ENCODE measurements around the gene AMOTL1. TPM values are rescaled to one million over a fixed set of nuclear protein-coding genes. Genes with fewer than 3 reads are reported as not detected.
A peak's percentile ranks its signal among the peaks of the same experiment; 100 is the strongest.

AMOTL1 gene
- total and polyA plus RNA-seq, 8 donors: 5.0 to 46.3 (median 14.8) TPM

- H3K4me1 ChIP-seq: peaks cover 0 to 26% (median 9%) of the 10 kb centered on the region in 4 donors
- DNase-seq: no peak
- H3K4me3 ChIP-seq: no peak overlapping the region
- H3K27me3 ChIP-seq: no peaks in the 10 kb centered on the region
- 63 to 98% (median 93%) methylated on average over 1 of the region's 1 CpG for WGBS, 5 donors
- peaks cover 0 to 88% (median 60%) of the 10 kb centered on the region in 4 donors for H3K36me3 ChIP-seq
- intact Hi-C loops (cut with DNase I; ENCODE audit: low total_unique reads): no loop called here
- H3K9me3 ChIP-seq: no peaks in the 10 kb centered on the region
- TF ChIP-seq CTCF (IDR thresholded peaks at IDR 0.05): no peak
- no peak for TF ChIP-seq POLR2AphosphoS5 (IDR thresholded peaks at IDR 0.05)
- TF ChIP-seq EP300 (IDR thresholded peaks at IDR 0.05): no peak
- no peak for TF ChIP-seq POLR2A (IDR thresholded peaks at IDR 0.05)
- H3K27ac ChIP-seq: peak overlapping the region in 1 of 5 donors; percentile 31
These were observed 57.3 kb downstream of the AMOTL1 start for GRCh38 chr11:94825481-94825880.

DNA sequence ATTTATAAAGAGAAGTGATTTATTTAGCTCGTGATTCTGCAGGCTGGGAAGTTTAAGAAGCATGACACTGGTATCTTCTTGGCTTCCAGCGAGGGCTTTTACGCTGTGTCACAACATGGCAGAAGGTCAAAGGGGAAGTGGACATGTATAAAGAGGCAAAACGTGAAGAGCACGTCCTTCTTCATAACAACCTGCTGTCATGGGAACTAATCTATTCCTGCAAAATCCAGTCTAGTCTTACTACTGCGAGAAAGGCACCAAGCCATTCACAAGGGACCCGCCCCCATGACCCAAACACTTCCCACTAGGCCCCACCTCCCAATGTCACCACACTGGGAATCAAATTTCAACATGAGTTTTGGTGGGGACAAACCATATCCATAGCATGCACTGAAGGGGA, 58.3 kb downstream of the AMOTL1 start:
- peaks cover 0 to 87% (median 67%) of the 10 kb centered on the region in 4 donors for H3K36me3 ChIP-seq
- WGBS, 5 donors: 83 to 89% (median 88%) methylated on average over 7 of the region's 7 CpGs
- H3K27me3 ChIP-seq: no peaks in the 10 kb centered on the region
- DNase-seq: no peak
- no peak for TF ChIP-seq CTCF (IDR thresholded peaks at IDR 0.05)
- TF ChIP-seq EP300 (IDR thresholded peaks at IDR 0.05): no peak
- no peak for TF ChIP-seq POLR2AphosphoS5 (IDR thresholded peaks at IDR 0.05)
- TF ChIP-seq POLR2A (IDR thresholded peaks at IDR 0.05): no peak
- H3K4me1 ChIP-seq: peaks cover 0 to 35% (median 13%) of the 10 kb centered on the region in 4 donors
- no peak overlapping the region for H3K27ac ChIP-seq
- intact Hi-C loops (cut with DNase I; ENCODE audit: low total_unique reads): no loop called here
- H3K4me3 ChIP-seq: no peak overlapping the region
- H3K9me3 ChIP-seq: no peaks in the 10 kb centered on the region

DNA sequence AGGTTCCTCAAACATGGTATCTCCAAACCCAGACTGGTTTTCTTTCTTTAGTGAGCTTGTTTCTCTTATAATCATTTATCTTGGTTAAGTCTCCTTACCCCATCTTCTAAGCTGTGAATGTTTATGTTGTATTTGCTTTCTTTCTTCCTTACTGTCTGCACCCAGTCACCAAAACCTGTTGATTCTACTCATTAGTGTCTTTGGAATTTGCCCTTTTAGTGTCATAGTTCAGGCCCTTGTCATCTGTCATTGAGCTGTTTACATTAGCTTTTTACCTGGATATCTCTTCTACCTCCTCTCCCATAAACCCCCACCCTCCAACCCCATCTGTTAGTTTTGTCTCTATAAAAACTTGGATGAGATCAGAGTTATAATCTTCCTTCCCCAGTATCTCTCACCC, 59.9 kb downstream of the AMOTL1 start:
- H3K36me3 ChIP-seq: peaks cover 0 to 86% (median 56%) of the 10 kb centered on the region in 4 donors
- H3K4me1 ChIP-seq: peaks cover 6 to 52% (median 22%) of the 10 kb centered on the region in 4 donors
- no peaks in the 10 kb centered on the region for H3K9me3 ChIP-seq
- no peak overlapping the region for H3K4me3 ChIP-seq
- DNase-seq: no peak
- H3K27ac ChIP-seq: no peak overlapping the region
- intact Hi-C loops (cut with DNase I; ENCODE audit: low total_unique reads): no loop called here
- TF ChIP-seq POLR2AphosphoS5 (IDR thresholded peaks at IDR 0.05) (no peak), POLR2A (IDR thresholded peaks at IDR 0.05) (no peak)
- H3K27me3 ChIP-seq: no peaks in the 10 kb centered on the region

GRCh38 chr11:94830722-94831510, 62.8 kb downstream of the AMOTL1 start:
- Histone ChIP-seq H3K4me1 (peaks cover 15 to 59% (median 36%) of the 10 kb centered on the region in 4 donors), H3K36me3 (peaks cover 3 to 62% (median 42%) of the 10 kb centered on the region in 4 donors)
- 64 to 72% (median 68%) methylated on average over 5 of the region's 5 CpGs for WGBS, 5 donors

More at GRCh38 chr11:94830722-94831510, 62.8 kb downstream of the AMOTL1 start:
- H3K9me3 ChIP-seq: no peaks in the 10 kb centered on the region
- no peak for TF ChIP-seq POLR2AphosphoS5 (IDR thresholded peaks at IDR 0.05)
- no peak for TF ChIP-seq POLR2A (IDR thresholded peaks at IDR 0.05)
- no peak for TF ChIP-seq CTCF (IDR thresholded peaks at IDR 0.05)
- no peak for TF ChIP-seq EP300 (IDR thresholded peaks at IDR 0.05)
- no peak overlapping the region for H3K27ac ChIP-seq
- DNase-seq: no peak
- intact Hi-C loops (cut with DNase I; ENCODE audit: low total_unique reads): no loop called here
- no peaks in the 10 kb centered on the region for H3K27me3 ChIP-seq
- no peak overlapping the region for H3K4me3 ChIP-seq

All from stomach (tissue), 9 donors.